GM19193 (cell line): Measurements from ENCODE around the gene NYNRIN.

ENCODE experiments used
- POLR2A ChIP-seq: IDR thresholded peaks from 4 replicates; pipeline ENCODE4 v1.6.1; 2011; ENCODE audit not compliant: insufficient read depth, insufficient read length; ENCODE audit errors: extremely low read depth

NYNRIN gene

GRCh38 chr14:24398653-24399446 is at the start of gene NYNRIN:
TSS of gene NYNRIN (plus strand) at chr14:24399003. CDS start at chr14:24399247, 244 bp downstream.
- TF ChIP-seq POLR2A = no peak

- TF ChIP-seq POLR2A = no peak
Observed at GRCh38 chr14:24349742-24350141, 49.1 kb upstream of the NYNRIN start.

GRCh38 chr14:24351517-24351916 is 47.3 kb upstream of the NYNRIN start:
- TF ChIP-seq POLR2A = no peak

- no peak for TF ChIP-seq POLR2A
Observed at GRCh38 chr14:24353559-24354481, 45.0 kb upstream of the NYNRIN start.

GRCh38 chr14:24355009-24355408 is 43.8 kb upstream of the NYNRIN start:
- no peak for TF ChIP-seq POLR2A

- no peak for TF ChIP-seq POLR2A
Observed at GRCh38 chr14:24356208-24356607, 42.6 kb upstream of the NYNRIN start.

- TF ChIP-seq POLR2A = no peak
Observed at GRCh38 chr14:24360281-24360680, 38.5 kb upstream of the NYNRIN start.

GRCh38 chr14:24361326-24361725 is 37.5 kb upstream of the NYNRIN start:
- no peak for TF ChIP-seq POLR2A

GRCh38 chr14:24362241-24362960 is 36.4 kb upstream of the NYNRIN start:
- TF ChIP-seq POLR2A = no peak

- no peak for TF ChIP-seq POLR2A
Observed at GRCh38 chr14:24363401-24363800, 35.4 kb upstream of the NYNRIN start.

GRCh38 chr14:24364841-24365240 is 34.0 kb upstream of the NYNRIN start:
- no peak for TF ChIP-seq POLR2A

- TF ChIP-seq POLR2A = no peak
Observed at GRCh38 chr14:24365600-24366412, 33.0 kb upstream of the NYNRIN start.

- TF ChIP-seq POLR2A = no peak
Observed at GRCh38 chr14:24366413-24366720, 32.4 kb upstream of the NYNRIN start.

GRCh38 chr14:24366721-24367513 is 31.9 kb upstream of the NYNRIN start:
- TF ChIP-seq POLR2A = no peak

- TF ChIP-seq POLR2A = no peak
Observed at GRCh38 chr14:24367514-24368211, 31.1 kb upstream of the NYNRIN start, which contains the start of gene NFATC4. TSS of gene NFATC4 (plus strand) at chr14:24368184. CDS start at chr14:24368341, 157 bp downstream.
